ENCODE data around the gene DOK7.

The DOK7 gene

GRCh38 chr4:3519468-3520264 lies 56.6 kb downstream of the DOK7 start:
- DNase-seq (ENCODE audit: low read depth in 2 of 2), result no peak
- H3K4me3 ChIP-seq (replicated peaks in 1 of 2; ENCODE audit: low read depth in 2 of 2, low read length in 2 of 2), result no peak overlapping the region
- TF ChIP-seq, protein P1, sequence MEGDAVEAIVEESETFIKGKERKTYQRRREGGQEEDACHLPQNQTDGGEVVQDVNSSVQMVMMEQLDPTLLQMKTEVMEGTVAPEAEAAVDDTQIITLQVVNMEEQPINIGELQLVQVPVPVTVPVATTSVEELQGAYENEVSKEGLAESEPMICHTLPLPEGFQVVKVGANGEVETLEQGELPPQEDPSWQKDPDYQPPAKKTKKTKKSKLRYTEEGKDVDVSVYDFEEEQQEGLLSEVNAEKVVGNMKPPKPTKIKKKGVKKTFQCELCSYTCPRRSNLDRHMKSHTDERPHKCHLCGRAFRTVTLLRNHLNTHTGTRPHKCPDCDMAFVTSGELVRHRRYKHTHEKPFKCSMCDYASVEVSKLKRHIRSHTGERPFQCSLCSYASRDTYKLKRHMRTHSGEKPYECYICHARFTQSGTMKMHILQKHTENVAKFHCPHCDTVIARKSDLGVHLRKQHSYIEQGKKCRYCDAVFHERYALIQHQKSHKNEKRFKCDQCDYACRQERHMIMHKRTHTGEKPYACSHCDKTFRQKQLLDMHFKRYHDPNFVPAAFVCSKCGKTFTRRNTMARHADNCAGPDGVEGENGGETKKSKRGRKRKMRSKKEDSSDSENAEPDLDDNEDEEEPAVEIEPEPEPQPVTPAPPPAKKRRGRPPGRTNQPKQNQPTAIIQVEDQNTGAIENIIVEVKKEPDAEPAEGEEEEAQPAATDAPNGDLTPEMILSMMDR (IDR thresholded peaks at IDR 0.05; ENCODE audit: low read depth, low read length), result no peak

GRCh38 chr4:3520276-3520675 lies 57.2 kb downstream of the DOK7 start:
- TF ChIP-seq, protein P1 (IDR thresholded peaks at IDR 0.05; ENCODE audit: low read depth, low read length), result no peak
- H3K4me3 ChIP-seq (replicated peaks in 1 of 2; ENCODE audit: low read depth in 2 of 2, low read length in 2 of 2), result no peak overlapping the region

DNA sequence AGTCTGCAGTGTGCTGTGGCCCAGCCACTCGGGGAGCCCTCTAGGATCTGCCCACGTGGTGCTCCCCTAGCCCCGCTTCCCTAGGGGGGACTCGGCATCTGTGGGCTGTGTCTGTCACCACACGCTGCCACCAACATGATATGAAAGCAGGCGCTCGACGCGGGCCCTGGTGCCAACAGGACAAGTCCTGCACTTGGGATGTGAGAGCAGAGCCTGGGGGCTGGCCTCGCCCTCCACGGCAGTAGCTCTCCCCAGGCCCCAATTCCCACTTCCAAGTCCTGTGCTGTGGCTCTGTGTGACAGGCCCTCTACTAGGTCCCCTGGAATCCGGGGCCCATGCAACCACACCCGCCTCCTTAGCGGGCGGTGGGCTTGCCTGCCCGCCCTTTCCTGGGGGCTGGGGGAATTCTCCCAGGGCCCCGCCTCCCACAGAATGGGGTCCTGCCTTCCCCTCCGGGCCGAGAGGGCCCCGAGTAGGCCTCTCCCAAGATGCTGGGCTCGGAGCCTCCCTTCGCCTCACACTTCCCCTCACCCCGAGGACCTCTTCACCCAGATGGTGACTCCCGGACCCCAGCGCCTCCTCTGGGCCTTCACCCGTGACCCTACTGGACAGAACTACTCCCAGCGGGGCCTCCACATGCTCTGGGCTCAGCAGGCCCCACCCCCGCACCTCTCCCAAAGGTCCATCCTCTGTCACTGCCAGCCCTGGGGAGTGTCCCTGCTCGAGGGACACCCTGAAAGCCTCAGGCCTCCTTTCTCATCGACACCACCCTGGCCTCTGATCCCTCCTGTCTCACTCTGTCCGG lies 57.9 kb downstream of the DOK7 start:
- TF ChIP-seq, protein P1 (IDR thresholded peaks at IDR 0.05; ENCODE audit: low read depth, low read length), result no peak
- no peak for DNase-seq (ENCODE audit: low read depth in 2 of 2)
- no peak overlapping the region for H3K4me3 ChIP-seq (replicated peaks in 1 of 2; ENCODE audit: low read depth in 2 of 2, low read length in 2 of 2)

More at GRCh38 chr4:3520276-3520675, 57.2 kb downstream of the DOK7 start:
- DNase-seq (ENCODE audit: low read depth in 2 of 2), result no peak

GRCh38 chr4:3521621-3522325 lies 58.7 kb downstream of the DOK7 start:
- TF ChIP-seq, protein P1 (IDR thresholded peaks at IDR 0.05; ENCODE audit: low read depth, low read length), result no peak
- H3K4me3 ChIP-seq (replicated peaks in 1 of 2; ENCODE audit: low read depth in 2 of 2, low read length in 2 of 2), result no peak overlapping the region
- DNase-seq (ENCODE audit: low read depth in 2 of 2), result no peak

DNA sequence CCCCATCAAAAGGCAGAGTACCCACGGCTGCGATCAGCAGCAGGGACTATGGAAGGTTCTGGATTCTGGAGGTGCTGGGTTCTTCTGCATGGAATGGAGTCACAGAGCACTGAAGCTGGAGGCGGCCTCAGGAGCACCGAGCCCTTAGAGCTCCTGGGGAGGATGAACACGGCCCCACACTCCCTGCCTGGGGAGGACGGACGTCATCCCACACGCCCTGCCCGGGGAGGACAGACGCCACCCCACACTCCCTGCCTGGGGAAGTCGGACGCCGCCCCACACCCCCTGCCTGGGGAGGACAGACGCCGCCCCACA lies 59.2 kb downstream of the DOK7 start:
- TF ChIP-seq, protein P1 (IDR thresholded peaks at IDR 0.05; ENCODE audit: low read depth, low read length), result no peak
- no peak for DNase-seq (ENCODE audit: low read depth in 2 of 2)
- no peak overlapping the region for H3K4me3 ChIP-seq (replicated peaks in 1 of 2; ENCODE audit: low read depth in 2 of 2, low read length in 2 of 2)

DNA sequence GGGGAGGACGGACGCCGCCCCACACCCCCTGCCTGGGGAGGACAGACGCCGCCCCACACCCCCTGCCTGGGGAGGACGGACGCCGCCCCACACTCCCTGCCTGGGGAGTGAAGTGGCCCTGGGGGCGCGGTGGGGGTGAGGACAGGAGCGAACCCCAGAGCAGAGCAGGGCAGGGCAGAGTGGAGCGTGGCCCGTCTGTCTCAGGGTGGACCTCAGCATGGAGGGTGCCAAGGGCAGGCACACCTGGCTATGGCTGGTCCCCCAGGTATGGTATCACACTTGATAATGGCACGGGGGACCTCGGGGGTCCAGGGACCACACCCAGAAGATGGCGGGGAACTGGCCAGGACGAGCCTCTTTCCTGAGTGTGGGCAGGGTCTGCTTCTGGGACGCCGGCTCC lies 59.5 kb downstream of the DOK7 start:
- TF ChIP-seq, protein P1 (IDR thresholded peaks at IDR 0.05; ENCODE audit: low read depth, low read length), result no peak
- H3K4me3 ChIP-seq (replicated peaks in 1 of 2; ENCODE audit: low read depth in 2 of 2, low read length in 2 of 2), result no peak overlapping the region

More for the DNA sequence above, 59.5 kb downstream of the DOK7 start:
- no peak for DNase-seq (ENCODE audit: low read depth in 2 of 2)

All from cardiac fibroblast (primary cell).